IMR-90 (cell line): ENCODE data around the gene MICAL3. TPM values are rescaled to one million over a fixed set of nuclear protein-coding genes. Genes with fewer than 3 reads are reported as not detected.

ENCODE experiments used
- ATAC-seq: fragments of 200-7000 bp; cut with Tn5 transposase; 2 replicates; pipeline ENCODE4 v1.9.1; 2020; ENCODE audit warnings: low read depth, mild to moderate bottlenecking, moderate library complexity
- BruUV-seq: library from RNA; stranded (reverse); fragments of 400-500 nt; replicated peaks from 2 replicates; lab custom pipeline; 2021; lab: Mats Ljungman, UMichigan
- CTCF ChIA-PET: fragments of 300-600 bp; formaldehyde crosslinking; extraction: SDS; loops from one replicate; lab custom pipeline; 2021; ENCODE audit warnings: antibody characterized with exemption; lab: Yijun Ruan, JAX
- POLR2A ChIA-PET: fragments of 300-600 bp; sonication (Branson Sonifier 250); formaldehyde crosslinking; loops from one replicate; lab custom pipeline; 2022; ENCODE audit warnings: antibody characterized with exemption; ENCODE audit not compliant: unreplicated experiment; lab: Charles Lee
- DNase-seq: peaks from one replicate; pipeline ENCODE4 v3.0.0; 2013
- H2AFZ ChIP-seq: replicated peaks from 2 replicates; pipeline ENCODE3; 2013; ENCODE audit warnings: low read length, mild to moderate bottlenecking; ENCODE audit not compliant: poor library complexity
- H2AK5ac ChIP-seq: 2 replicates; pipeline ENCODE4 v1.6.1; 2013; ENCODE audit warnings: low read depth, low read length, inconsistent platforms
- H2AK9ac ChIP-seq: replicated peaks from 2 replicates; pipeline ENCODE3; 2013; ENCODE audit warnings: mild to moderate bottlenecking, low read depth, low read length, moderate library complexity; ENCODE audit not compliant: poor library complexity
- H2BK120ac ChIP-seq: 2 replicates; pipeline ENCODE4 v1.6.1; 2013; ENCODE audit warnings: low read depth, low read length, inconsistent platforms
- H2BK15ac ChIP-seq: 3 replicates; pipeline ENCODE4 v1.6.1; 2013; ENCODE audit warnings: low read depth, low read length, inconsistent platforms
- H2BK20ac ChIP-seq: 2 replicates; pipeline ENCODE4 v1.6.1; 2013; ENCODE audit warnings: low read depth, mild to moderate bottlenecking, inconsistent platforms, low read length, moderate library complexity
- H2BK5ac ChIP-seq: 2 replicates; pipeline ENCODE4 v1.6.1; 2013; ENCODE audit warnings: mild to moderate bottlenecking, low read depth, low read length, inconsistent platforms; ENCODE audit not compliant: poor library complexity, severe bottlenecking
- H3K14ac ChIP-seq: replicated peaks from 2 replicates; pipeline ENCODE4 v1.6.1; 2013; ENCODE audit warnings: low read depth, low read length, inconsistent platforms
- H3K18ac ChIP-seq: 2 replicates; pipeline ENCODE4 v1.6.1; 2013; ENCODE audit warnings: low read depth, low read length, control low read depth
- H3K23ac ChIP-seq: 2 replicates; pipeline ENCODE4 v1.6.1; 2013; ENCODE audit warnings: low read depth, low read length, inconsistent platforms
- H3K27ac ChIP-seq: 2 replicates; pipeline ENCODE4 v1.5.1; 2013; ENCODE audit warnings: mild to moderate bottlenecking, control low read depth, low read length; ENCODE audit not compliant: insufficient read depth
- H3K27me3 ChIP-seq: 2 replicates; pipeline ENCODE4 v1.6.1; 2013; ENCODE audit warnings: low read length; ENCODE audit not compliant: control insufficient read depth, insufficient read depth
- H3K36me3 ChIP-seq: 2 replicates; pipeline ENCODE4 v1.6.1; 2013; ENCODE audit warnings: low read length, mixed read lengths; ENCODE audit not compliant: control insufficient read depth, insufficient read depth
- H3K4ac ChIP-seq: 2 replicates; pipeline ENCODE4 v1.6.1; 2013; ENCODE audit warnings: low read depth, low read length, inconsistent platforms
- H3K4me1 ChIP-seq: 2 replicates; pipeline ENCODE4 v1.6.1; 2013; ENCODE audit warnings: low read length, mixed read lengths; ENCODE audit not compliant: control insufficient read depth, insufficient read depth
- H3K4me2 ChIP-seq: 2 replicates; pipeline ENCODE4 v1.6.1; 2013; ENCODE audit warnings: low read depth, mild to moderate bottlenecking, control low read depth, low read length, moderate library complexity
- H3K4me3 ChIP-seq: 2 replicates; pipeline ENCODE4 v1.5.1; 2013; ENCODE audit warnings: low read depth, mild to moderate bottlenecking, control low read depth, low read length, moderate library complexity; ENCODE audit not compliant: insufficient read depth
- H3K56ac ChIP-seq: 2 replicates; pipeline ENCODE4 v1.6.1; 2013; ENCODE audit warnings: low read length, inconsistent platforms; ENCODE audit not compliant: insufficient read depth; ENCODE audit errors: extremely low read depth
- H3K79me1 ChIP-seq, 2 experiments: 2 replicates each; pipeline ENCODE4 v1.6.1; 2013; ENCODE audit warnings: low read length in 2 of 2, inconsistent platforms in 1 of 2, low read depth in 1 of 2
- H3K9ac ChIP-seq: 2 replicates; pipeline ENCODE4 v1.6.1; 2013; ENCODE audit warnings: low read depth, low read length, control low read depth
- H3K9me1 ChIP-seq: 2 replicates; pipeline ENCODE4 v1.6.1; 2013; ENCODE audit warnings: low read length, inconsistent platforms; ENCODE audit not compliant: insufficient read depth
- H3K9me3 ChIP-seq: 2 replicates; pipeline ENCODE4 v1.6.1; 2013; ENCODE audit warnings: low read length; ENCODE audit not compliant: control insufficient read depth, insufficient read depth
- H4K20me1 ChIP-seq: 2 replicates; pipeline ENCODE4 v1.6.1; 2013; ENCODE audit warnings: low read length, inconsistent platforms; ENCODE audit not compliant: insufficient read depth
- H4K5ac ChIP-seq: 2 replicates; pipeline ENCODE4 v1.6.1; 2013; ENCODE audit warnings: mild to moderate bottlenecking, low read depth, low read length, control low read depth
- H4K8ac ChIP-seq, 2 experiments: 2 replicates each; pipeline ENCODE4 v1.6.1; 2013; ENCODE audit warnings: low read depth in 2 of 2, low read length in 2 of 2, control low read depth in 1 of 2, inconsistent platforms in 1 of 2
- H4K91ac ChIP-seq: 2 replicates; pipeline ENCODE4 v1.6.1; 2013; ENCODE audit warnings: low read depth, low read length, inconsistent platforms; ENCODE audit not compliant: insufficient read depth
- WGBS, 2 experiments: methylation state at CpG; one replicate each; pipeline versions ENCODE4 v1.1.5 to v1.1.7; 2013; ENCODE audit warnings: missing lambda C conversion rate in 2 of 2; ENCODE audit not compliant: insufficient read length in 1 of 2; ENCODE audit errors: extremely low coverage in 2 of 2; 5-methylcytosine and 5-hydroxymethylcytosine counted together
- dilution Hi-C: fragments of 300-500 bp; cut with HindIII; formaldehyde crosslinking; loops from one replicate; pipeline ENCODE4 v1.14.3; 2018; ENCODE audit warnings: low sequenced_read_pairs; ENCODE audit not compliant: unreplicated experiment
- in situ Hi-C: fragments of 300-500 bp; cut with MboI; formaldehyde crosslinking; loops from 3 replicates; pipeline ENCODE4 v1.14.3; 2019; ENCODE audit warnings: low sequenced_read_pairs, inconsistent platforms, mixed read lengths
- intact Hi-C: fragments of 100-400 bp; cut with micrococcal nuclease; formaldehyde crosslinking; loops from 2 replicates; pipeline ENCODE4 v1.10.0; 2022
- polyA plus RNA-seq, 3 experiments: library from polyadenylated mRNA; depleted of rRNA; stranded (reverse); fragments of >200 nt; gene quantifications; 2 replicates each; pipeline ENCODE4 v1.2.3, GENCODE V29; 2012; ENCODE audit warnings: low replicate concordance in 1 of 3
- total RNA-seq: library from RNA; depleted of rRNA; stranded (reverse); fragments of >200 nt; gene quantifications from 2 replicates; pipeline ENCODE4 v1.2.3, GENCODE V29; 2012
- TF ChIP-seq, protein P1 (sequence below): fragments of 150-350 bp; IDR thresholded peaks from 2 replicates; pipeline ENCODE4 v1.6.1; 2017; ENCODE audit warnings: mild to moderate bottlenecking, antibody characterized with exemption, low read length, low read depth
- TF ChIP-seq, protein P2 (sequence below): conservative IDR thresholded peaks from 2 replicates; pipeline ENCODE4 v1.5.1; 2012; ENCODE audit warnings: mild to moderate bottlenecking, low read depth, low read length, improper control_type of control experiment

The MICAL3 gene
- total and polyA plus RNA-seq, 2 of the 4 experiments (the other 2 are of a cell fraction) = 17.6 to 26.8 TPM

DNA sequence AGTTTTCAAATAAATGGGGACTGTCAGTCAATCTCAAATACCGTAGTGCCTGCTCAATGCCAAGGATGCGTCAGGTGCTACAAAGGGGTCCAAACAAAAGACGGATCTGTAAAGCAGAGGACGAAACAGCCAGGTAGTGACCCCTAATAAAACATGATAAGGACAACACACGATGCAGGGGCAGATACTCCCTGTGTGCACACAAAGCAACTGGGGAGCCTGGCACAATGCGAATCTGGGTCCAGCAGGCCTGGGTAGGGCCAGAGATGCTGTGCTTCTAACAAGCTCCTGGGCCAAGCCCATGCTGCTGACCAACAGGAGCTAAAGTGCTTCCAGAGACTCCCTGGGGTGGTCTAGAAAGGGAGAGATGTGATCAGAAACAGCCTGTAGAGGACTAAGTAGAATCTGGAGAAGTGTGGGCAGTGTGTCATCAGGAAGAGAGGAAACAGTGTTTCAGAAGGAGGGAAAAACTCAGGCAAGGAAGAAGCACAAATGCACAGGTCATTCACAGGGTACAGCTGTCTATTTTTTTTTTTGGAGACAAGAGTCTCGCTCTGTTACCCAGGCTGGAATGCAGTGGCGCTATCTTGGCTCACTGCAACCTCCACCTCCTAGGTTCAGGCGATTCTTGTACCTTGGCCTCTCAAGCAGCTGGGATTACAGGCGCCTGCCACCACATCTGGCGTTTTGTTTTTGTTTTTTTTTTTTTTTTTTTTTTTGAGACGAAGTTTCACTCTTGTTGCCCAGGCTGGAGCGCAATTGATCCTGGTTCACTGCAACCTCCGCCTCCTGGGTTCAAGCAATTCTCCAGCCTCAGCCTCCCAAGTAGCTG is 74.5 kb downstream of the MICAL3 start:
- Histone ChIP-seq H2BK15ac (no peak overlapping the region), H4K91ac (no peak overlapping the region), H2AK9ac (no peak overlapping the region), H3K9me3 (no peaks in the 10 kb centered on the region), H2BK5ac (no peak overlapping the region), H3K56ac (no peak overlapping the region), H3K27me3 (no peaks in the 10 kb centered on the region), H3K36me3 (no peaks in the 10 kb centered on the region), H3K4me1 (peaks cover 9% of the 10 kb centered on the region), H3K9ac (no peak overlapping the region), H2AFZ (no peak overlapping the region), H3K9me1 (peaks cover 19% of the 10 kb centered on the region), H3K23ac (no peak overlapping the region), H3K18ac (no peak overlapping the region), H3K4ac (no peak overlapping the region), H4K20me1 (peaks cover 38% of the 10 kb centered on the region), H2AK5ac (no peak overlapping the region), H3K27ac (no peak overlapping the region), H3K14ac (no peak overlapping the region), H2BK120ac (no peak overlapping the region), H3K4me3 (no peak overlapping the region), H4K8ac (no peak overlapping the region), H2BK20ac (no peak overlapping the region), H3K4me2 (no peak overlapping the region), H4K5ac (no peak overlapping the region), H3K79me1 (peaks cover 57 to 90% of the 10 kb centered on the region in 2 experiments)
- dilution Hi-C loops (no loop called here), intact Hi-C loops (no loop called here), in situ Hi-C loops (no loop called here)
- ChIA-PET CTCF (no interaction called here), POLR2A (no interaction called here)
- WGBS, 2 experiments = 90% methylated on average over 5 of the region's 14 CpGs; no CpG with 5 or more reads in 1 of the 2 experiments
- no peak for ATAC-seq
- no TSS peak for BruUV-seq
- TF ChIP-seq, protein P1, sequence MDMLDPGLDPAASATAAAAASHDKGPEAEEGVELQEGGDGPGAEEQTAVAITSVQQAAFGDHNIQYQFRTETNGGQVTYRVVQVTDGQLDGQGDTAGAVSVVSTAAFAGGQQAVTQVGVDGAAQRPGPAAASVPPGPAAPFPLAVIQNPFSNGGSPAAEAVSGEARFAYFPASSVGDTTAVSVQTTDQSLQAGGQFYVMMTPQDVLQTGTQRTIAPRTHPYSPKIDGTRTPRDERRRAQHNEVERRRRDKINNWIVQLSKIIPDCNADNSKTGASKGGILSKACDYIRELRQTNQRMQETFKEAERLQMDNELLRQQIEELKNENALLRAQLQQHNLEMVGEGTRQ = no peak
- TF ChIP-seq, protein P2, sequence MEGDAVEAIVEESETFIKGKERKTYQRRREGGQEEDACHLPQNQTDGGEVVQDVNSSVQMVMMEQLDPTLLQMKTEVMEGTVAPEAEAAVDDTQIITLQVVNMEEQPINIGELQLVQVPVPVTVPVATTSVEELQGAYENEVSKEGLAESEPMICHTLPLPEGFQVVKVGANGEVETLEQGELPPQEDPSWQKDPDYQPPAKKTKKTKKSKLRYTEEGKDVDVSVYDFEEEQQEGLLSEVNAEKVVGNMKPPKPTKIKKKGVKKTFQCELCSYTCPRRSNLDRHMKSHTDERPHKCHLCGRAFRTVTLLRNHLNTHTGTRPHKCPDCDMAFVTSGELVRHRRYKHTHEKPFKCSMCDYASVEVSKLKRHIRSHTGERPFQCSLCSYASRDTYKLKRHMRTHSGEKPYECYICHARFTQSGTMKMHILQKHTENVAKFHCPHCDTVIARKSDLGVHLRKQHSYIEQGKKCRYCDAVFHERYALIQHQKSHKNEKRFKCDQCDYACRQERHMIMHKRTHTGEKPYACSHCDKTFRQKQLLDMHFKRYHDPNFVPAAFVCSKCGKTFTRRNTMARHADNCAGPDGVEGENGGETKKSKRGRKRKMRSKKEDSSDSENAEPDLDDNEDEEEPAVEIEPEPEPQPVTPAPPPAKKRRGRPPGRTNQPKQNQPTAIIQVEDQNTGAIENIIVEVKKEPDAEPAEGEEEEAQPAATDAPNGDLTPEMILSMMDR = no peak
- DNase-seq = no peak
